CD4-positive, alpha-beta T cell treated with Interleukin-1 beta for 1 hour (primary cell): ENCODE data around the gene OR2B2.

Experiments used
- DNase-seq, 2 donors: peaks; one replicate each; pipeline ENCODE4 v3.0.0-alpha.2; 2020 to 2022

OR2B2 gene

DNA sequence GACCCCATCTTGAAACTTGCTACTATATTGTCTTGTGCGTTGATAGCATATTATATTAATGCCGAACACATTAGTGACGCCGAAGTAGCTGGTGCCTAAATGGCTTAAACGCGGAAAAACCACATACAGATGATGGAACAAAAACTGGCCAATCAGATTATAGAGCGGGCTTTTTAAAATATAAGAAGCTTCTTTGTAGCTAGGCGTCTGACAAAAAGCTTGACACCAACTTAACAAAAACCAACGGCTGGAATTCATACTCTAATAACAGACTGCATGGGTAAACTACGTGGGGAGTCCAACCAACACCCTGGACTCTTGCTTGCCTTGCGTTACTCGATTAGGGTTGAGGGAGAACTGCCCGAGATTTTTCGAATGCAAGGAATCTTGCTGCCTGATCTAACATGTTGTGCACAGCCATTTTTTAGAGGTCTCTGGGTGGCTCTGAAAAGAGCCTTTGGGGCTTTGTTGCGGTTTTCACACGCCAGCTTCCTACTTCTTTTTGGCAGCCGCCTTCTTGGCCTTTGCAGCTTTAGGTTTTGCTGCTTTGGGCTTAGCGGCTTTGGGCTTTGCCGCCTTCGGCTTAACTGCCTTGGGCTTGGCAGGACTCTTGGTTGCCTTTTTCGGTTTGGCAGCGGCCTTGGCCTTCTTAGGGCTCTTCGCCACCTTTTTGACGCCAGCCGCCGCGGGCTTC is 45.7 kb downstream of the OR2B2 start:
- peak; percentile 45 to 86 for DNase-seq

DNA sequence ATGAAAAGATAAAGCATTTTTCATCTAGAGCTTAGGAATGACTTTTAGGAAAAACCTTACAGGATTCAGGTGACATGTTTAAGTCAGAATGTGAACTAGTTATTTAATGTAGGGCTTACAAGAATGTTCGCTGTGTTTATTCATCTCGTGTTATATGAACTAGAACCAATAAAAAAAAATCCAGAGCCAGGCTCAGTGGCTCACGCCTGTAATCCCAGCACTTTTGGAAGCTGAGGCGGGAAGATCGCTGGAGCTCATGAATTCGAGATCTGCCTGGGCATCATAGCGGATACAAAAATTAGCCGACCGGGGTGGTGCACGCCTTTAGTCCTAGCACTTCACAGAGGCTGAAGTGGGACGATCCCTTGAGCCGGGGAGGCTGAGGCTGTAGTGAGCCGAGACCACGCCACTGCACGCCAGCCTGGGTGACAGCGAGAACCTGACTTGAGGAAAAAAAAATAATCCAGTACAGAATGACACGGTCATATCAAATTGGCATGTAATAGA is 46.3 kb downstream of the OR2B2 start:
- no peak for DNase-seq

DNA sequence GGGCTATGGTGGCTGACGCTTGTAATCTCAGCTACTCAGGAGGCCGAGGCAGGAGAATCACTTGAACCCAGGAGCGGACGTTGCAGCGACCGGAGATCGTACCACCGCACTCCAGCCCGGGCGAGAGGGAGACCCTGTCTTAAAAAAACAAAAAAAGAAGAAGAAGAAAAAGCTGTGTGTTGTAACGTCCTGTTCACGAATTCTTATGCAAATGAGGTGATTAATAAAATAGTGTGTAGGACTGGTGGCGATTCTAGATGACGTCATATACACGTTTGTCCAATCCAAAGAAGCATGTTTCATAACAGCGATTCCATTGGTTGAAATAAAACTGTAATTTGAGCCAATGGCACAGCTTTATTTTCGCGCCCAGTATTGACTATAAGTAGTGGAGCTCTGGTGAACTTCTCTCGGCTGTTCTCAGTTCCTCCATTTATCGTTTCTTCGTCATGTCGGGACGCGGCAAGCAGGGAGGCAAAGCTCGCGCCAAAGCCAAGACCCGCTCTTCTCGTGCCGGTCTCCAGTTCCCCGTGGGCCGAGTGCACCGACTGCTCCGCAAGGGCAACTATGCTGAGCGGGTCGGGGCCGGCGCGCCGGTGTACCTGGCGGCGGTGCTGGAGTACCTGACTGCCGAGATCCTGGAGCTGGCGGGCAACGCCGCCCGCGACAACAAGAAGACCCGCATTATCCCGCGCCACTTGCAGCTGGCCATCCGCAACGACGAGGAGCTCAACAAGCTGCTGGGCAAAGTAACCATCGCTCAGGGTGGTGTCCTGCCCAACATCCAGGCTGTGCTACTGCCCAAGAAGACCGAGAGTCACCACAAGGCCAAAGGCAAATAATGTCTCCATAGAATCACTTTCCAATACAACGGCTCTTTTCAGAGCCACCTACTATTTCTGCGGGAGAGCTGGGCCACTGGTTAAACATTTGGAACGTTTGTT is 47.0 kb downstream of the OR2B2 start:
- DNase-seq, result peak; percentile 86 to 95

DNA sequence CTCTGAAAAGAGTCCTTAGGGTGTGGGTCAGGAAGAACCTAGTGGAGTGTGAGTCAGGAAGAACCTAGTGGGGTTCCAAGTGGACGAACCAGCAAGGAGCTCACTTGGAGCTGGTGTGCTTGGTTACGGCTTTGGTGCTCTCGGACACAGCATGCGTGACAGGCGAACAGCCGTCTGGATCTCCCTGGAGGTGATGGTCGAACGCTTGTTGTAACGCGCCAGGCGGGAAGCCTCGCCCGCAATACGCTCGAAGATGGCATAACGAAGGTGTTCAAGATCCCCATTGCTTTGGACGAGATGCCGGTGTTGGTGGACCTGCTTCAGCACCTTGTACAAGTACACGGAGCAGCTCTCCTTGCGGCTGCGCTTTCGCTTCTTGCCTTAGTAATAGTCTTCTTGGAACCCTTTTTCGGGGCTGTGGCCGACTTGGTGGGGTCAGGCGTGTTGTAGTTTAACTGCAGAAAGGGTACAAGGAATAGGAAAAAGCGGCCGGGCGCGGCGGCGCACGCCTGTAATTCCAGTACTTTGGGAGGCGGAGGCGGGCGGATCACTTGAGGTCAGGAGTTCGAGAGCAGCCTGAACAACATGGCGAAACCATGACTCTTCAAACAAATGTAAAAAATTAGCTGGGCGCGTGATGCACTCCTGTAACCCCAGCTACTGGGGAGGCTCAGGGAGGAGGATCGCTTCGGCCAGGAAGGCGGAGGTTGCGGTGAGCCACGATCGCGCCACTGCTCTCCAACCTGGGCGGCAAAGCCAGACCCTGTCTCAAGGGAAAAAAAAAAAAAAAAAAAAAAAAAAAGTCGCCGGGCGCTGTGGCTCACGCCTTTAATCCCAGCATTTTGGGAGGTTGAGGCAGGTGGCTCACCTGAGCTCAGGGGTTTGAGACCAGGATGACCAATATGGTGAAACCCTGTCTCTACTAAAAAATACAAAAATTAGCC is 48.0 kb downstream of the OR2B2 start:
- peak; percentile 12 to 23 for DNase-seq

DNA sequence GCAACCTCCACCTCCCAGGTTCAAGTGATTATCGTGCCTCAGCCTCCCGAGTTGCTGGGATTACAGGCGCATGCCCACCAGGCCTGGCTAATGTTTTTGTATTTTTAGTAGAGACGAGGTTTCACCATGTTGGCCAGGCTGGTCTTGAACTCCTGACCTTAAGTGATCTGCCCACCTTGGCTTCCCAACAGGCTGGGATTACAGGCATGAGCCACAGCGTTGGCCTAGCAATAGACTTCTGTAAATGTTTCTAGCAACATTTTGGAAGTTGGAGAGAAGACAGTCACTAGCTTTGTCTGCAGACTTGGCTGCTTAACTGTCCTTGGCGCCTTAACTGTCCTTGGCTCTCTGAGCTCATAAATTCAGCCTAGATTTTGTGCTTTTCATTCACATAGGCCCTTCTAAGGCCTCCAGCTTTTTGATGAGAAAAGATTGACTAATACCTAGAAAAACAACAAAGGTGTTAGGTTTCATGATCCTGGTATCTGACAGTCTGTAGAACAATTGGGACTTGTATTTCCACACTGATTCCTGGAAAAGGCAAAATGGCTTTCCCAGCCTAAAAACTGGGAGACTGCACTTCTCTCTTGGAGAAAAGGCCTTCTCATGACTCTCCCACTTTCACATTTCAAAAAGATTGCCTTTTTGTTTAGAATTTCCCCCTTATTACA is 49.7 kb downstream of the OR2B2 start:
- no peak for DNase-seq

DNA sequence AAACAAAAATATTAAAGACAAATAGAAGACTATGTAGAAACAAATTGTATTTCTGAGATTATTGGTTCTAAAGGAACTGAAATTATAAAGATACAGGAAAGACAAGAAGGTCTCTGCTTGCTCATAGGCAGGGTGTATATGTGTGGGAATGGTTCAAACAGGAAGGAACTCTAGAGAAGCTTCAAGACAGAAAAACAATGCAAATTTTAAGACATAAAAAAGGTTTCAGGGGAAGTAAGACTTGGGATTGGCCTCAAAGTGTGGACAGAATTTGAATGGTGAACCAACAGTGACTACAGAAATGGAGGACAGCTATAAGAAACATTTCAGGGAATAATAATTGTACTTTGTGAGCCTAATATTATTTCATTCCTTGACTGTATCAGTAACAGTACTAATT is 50.3 kb downstream of the OR2B2 start:
- DNase-seq, result no peak

DNA sequence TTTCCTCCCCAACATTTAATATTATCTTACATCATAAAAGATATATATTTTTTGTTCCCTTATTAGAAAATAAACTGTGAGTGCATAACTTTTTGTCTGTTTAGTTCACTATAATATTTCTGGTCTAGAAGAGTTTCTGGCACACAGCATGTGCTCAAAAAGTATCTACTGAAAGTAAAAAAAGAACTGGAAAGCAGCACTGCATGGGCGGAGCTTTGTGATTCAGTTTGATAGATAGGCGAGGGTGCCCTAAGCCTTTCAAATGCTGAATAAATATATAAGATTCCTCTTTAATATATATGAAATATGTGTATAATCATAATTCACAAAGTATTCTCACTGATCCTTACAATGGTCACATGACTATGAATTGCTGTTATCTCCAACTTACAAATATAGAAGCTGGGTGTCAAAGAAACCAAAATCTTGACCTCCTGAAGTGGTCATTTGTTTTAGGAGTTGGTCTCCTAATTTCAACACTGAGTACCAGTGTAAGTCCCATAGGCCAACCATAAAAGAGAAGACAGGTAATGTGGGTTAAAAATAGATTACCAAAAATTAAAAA is 50.8 kb downstream of the OR2B2 start:
- no peak for DNase-seq
